ENCODE measurements around the gene NEUROD2.

- no peak for TF ChIP-seq CTCF (IDR thresholded peaks at IDR 0.05; ENCODE audit: poor library complexity, severe bottlenecking)
- TF ChIP-seq EP300 (conservative IDR thresholded peaks at IDR 0.05; ENCODE audit: poor library complexity, severe bottlenecking), result no peak
- no peak for TF ChIP-seq POLR2AphosphoS5 (IDR thresholded peaks at IDR 0.05)
- TF ChIP-seq SMC3 (conservative IDR thresholded peaks at IDR 0.05; ENCODE audit: poor library complexity), result no peak
- no peak for TF ChIP-seq TAF1 (IDR thresholded peaks at IDR 0.05; ENCODE audit: low read depth)
- no peak for TF ChIP-seq EZH2 (IDR thresholded peaks at IDR 0.05; ENCODE audit: borderline replicate concordance, insufficient read depth, low read length, poor library complexity, severe bottlenecking)
- TF ChIP-seq, protein P1, sequence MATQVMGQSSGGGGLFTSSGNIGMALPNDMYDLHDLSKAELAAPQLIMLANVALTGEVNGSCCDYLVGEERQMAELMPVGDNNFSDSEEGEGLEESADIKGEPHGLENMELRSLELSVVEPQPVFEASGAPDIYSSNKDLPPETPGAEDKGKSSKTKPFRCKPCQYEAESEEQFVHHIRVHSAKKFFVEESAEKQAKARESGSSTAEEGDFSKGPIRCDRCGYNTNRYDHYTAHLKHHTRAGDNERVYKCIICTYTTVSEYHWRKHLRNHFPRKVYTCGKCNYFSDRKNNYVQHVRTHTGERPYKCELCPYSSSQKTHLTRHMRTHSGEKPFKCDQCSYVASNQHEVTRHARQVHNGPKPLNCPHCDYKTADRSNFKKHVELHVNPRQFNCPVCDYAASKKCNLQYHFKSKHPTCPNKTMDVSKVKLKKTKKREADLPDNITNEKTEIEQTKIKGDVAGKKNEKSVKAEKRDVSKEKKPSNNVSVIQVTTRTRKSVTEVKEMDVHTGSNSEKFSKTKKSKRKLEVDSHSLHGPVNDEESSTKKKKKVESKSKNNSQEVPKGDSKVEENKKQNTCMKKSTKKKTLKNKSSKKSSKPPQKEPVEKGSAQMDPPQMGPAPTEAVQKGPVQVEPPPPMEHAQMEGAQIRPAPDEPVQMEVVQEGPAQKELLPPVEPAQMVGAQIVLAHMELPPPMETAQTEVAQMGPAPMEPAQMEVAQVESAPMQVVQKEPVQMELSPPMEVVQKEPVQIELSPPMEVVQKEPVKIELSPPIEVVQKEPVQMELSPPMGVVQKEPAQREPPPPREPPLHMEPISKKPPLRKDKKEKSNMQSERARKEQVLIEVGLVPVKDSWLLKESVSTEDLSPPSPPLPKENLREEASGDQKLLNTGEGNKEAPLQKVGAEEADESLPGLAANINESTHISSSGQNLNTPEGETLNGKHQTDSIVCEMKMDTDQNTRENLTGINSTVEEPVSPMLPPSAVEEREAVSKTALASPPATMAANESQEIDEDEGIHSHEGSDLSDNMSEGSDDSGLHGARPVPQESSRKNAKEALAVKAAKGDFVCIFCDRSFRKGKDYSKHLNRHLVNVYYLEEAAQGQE (IDR thresholded peaks at IDR 0.05; ENCODE audit: borderline replicate concordance), result no peak
- TF ChIP-seq RAD21 (conservative IDR thresholded peaks at IDR 0.05), result no peak
- TF ChIP-seq MXI1 (conservative IDR thresholded peaks at IDR 0.05; ENCODE audit: poor library complexity, severe bottlenecking), result no peak
These were observed 44.2 kb downstream of the NEUROD2 start for GRCh38 chr17:39563476-39563875.

Measured in neural cell (in vitro differentiated cells).